GM21723 (cell line): ENCODE results near the gene EOGT.

Experiments used
- ATAC-seq: cut with Tn5 transposase; IDR thresholded peaks from one replicate; pipeline ENCODE4 v1.9.1; 2021; ENCODE audit warnings: mild to moderate bottlenecking, moderate library complexity; ENCODE audit not compliant: unreplicated experiment

EOGT gene

GRCh38 chr3:69009559-69010410 lies 3.7 kb downstream of the EOGT start:
- no peak for ATAC-seq

- no peak for ATAC-seq
These were observed 4.5 kb downstream of the EOGT start for GRCh38 chr3:69008980-69009379.

- no peak for ATAC-seq
These were observed 7.5 kb downstream of the EOGT start for GRCh38 chr3:69005791-69006482.

GRCh38 chr3:69005071-69005790 lies 8.3 kb downstream of the EOGT start:
- no peak for ATAC-seq

- ATAC-seq = no peak
These were observed 9.3 kb downstream of the EOGT start for GRCh38 chr3:69004138-69004537.

GRCh38 chr3:68999605-69000004 lies 13.9 kb downstream of the EOGT start:
- ATAC-seq = no peak

- no peak for ATAC-seq
These were observed 14.3 kb downstream of the EOGT start for GRCh38 chr3:68999158-68999557.

GRCh38 chr3:68997887-68998286 lies 15.6 kb downstream of the EOGT start:
- no peak for ATAC-seq

GRCh38 chr3:68996356-68996995 lies 17.0 kb downstream of the EOGT start:
- no peak for ATAC-seq

GRCh38 chr3:68988740-68989139 lies 24.7 kb downstream of the EOGT start:
- no peak for ATAC-seq

- no peak for ATAC-seq
These were observed 26.2 kb downstream of the EOGT start for GRCh38 chr3:68987322-68987721.

- no peak for ATAC-seq
These were observed 26.8 kb downstream of the EOGT start for GRCh38 chr3:68986496-68987208.

- no peak for ATAC-seq
These were observed 28.2 kb downstream of the EOGT start for GRCh38 chr3:68985146-68985790.

GRCh38 chr3:68984011-68984530 lies 29.4 kb downstream of the EOGT start:
- no peak for ATAC-seq

GRCh38 chr3:68977486-68978167 lies 35.9 kb downstream of the EOGT start:
- ATAC-seq = no peak

- ATAC-seq = no peak
These were observed 38.8 kb downstream of the EOGT start for GRCh38 chr3:68974711-68975110.

- ATAC-seq = no peak
These were observed 39.8 kb downstream of the EOGT start for GRCh38 chr3:68973639-68974038.

- ATAC-seq = peak; percentile 86
These were observed 41.0 kb downstream of the EOGT start for GRCh38 chr3:68972358-68972979.

- ATAC-seq = no peak
These were observed 48.8 kb downstream of the EOGT start for GRCh38 chr3:68964694-68965093.
